Dermis microvascular lymphatic vessel endothelial cell (primary cell): Measurements from ENCODE around the gene NUAK2. TPM values are rescaled to one million over a fixed set of nuclear protein-coding genes. Genes with fewer than 3 reads are reported as not detected.

ENCODE experiments used
- DNase-seq, 2 donors: peaks; one replicate each; pipeline versions ENCODE4 v3.0.0 to v3.0.0-alpha.2; 2010; ENCODE audit warnings: low read depth in 2 of 2
- total RNA-seq: library from RNA; depleted of rRNA; stranded (reverse); fragments of >200 nt; gene quantifications from 2 replicates; pipeline ENCODE4 v1.2.1, GENCODE V29; 2014

NUAK2 gene
- total RNA-seq, 1 donor from 2014 or later, result 3.1 TPM

GRCh38 chr1:205257735-205258134, 63.8 kb downstream of the NUAK2 start:
- no peak for DNase-seq

- DNase-seq, result no peak
Observed at GRCh38 chr1:205256951-205257625, 64.5 kb downstream of the NUAK2 start.

GRCh38 chr1:205255941-205256780, 65.4 kb downstream of the NUAK2 start:
- peak; percentile 61 to 81 for DNase-seq

Other genes starting within 250 kb of the NUAK2 start
- gene TMEM81, start 237.3 kb downstream of the NUAK2 start, total RNA-seq, result 0.77 and 1.1 TPM in 2 replicates
- 15.7 and 15.8 TPM in 2 replicates for gene RBBP5, start 199.8 kb downstream of the NUAK2 start, total RNA-seq
- gene DSTYK, start 110.0 kb downstream of the NUAK2 start, total RNA-seq, result 9.8 and 11.3 TPM in 2 replicates
- 0.38 and 0.77 TPM in 2 replicates for gene TMCC2, start 93.8 kb downstream of the NUAK2 start, total RNA-seq
- 0.13 TPM in 1 of 2 replicates, not detected in the other for gene KLHDC8A, start 35.2 kb upstream of the NUAK2 start, total RNA-seq
- 0.26 TPM in 1 of 2 replicates, not detected in the other for gene LEMD1, start 100.3 kb upstream of the NUAK2 start, total RNA-seq
- gene BLACAT1, start 134.3 kb upstream of the NUAK2 start, total RNA-seq, result under 0.01 TPM in 1 of 2 replicates, not detected in the other
- gene CDK18, start 182.9 kb upstream of the NUAK2 start, total RNA-seq, result 0.25 and 0.39 TPM in 2 replicates